Right cardiac atrium (tissue), 5 donors: ENCODE measurements around the gene APC. TPM values are rescaled to one million over a fixed set of nuclear protein-coding genes. Genes with fewer than 3 reads are reported as not detected.
"Not testable (repeated sequence)": the region's sequence is repeated elsewhere in the genome, so short reads cannot be mapped to it uniquely, and the experiment has no call there.

Experiments used
- ATAC-seq, 2 donors: fragments of 200-7000 bp; cut with Tn5 transposase; one replicate each; pipeline versions ENCODE4 v1.8.0 to v1.9.1; 2020; ENCODE audit warnings: moderate library complexity in 2 of 2, mild to moderate bottlenecking in 1 of 2
- DNase-seq, 3 donors: peaks; one replicate each; pipeline ENCODE4 v3.0.0-alpha.2; 2020
- H3K27ac ChIP-seq: one replicate; pipeline ENCODE4 v1.5.1; 2013; ENCODE audit warnings: mild to moderate bottlenecking, low read length, control low read depth, moderate library complexity
- H3K27me3 ChIP-seq: one replicate; pipeline ENCODE4 v1.6.1; 2013; ENCODE audit not compliant: control insufficient read depth, insufficient read depth
- H3K4me1 ChIP-seq: one replicate; pipeline ENCODE4 v1.6.1; 2013; ENCODE audit warnings: low read length; ENCODE audit not compliant: control insufficient read depth, insufficient read depth
- H3K4me3 ChIP-seq: one replicate; pipeline ENCODE4 v1.5.1; 2013; ENCODE audit warnings: low read length, control low read depth
- H3K9me3 ChIP-seq: one replicate; pipeline ENCODE4 v1.6.1; 2013; ENCODE audit warnings: low read length; ENCODE audit not compliant: control insufficient read depth
- WGBS: extraction: QIAGEN DNeasy Blood & Tissue Kit; methylation state at CpG from one replicate; pipeline ENCODE4 v1.1.7; 2013; 5-methylcytosine and 5-hydroxymethylcytosine counted together
- intact Hi-C, 4 donors: fragments of 100-400 bp; cut with DNase I; formaldehyde crosslinking; loops; one replicate each; pipeline versions ENCODE4 v1.11.0 to v1.14.0; 2022 to 2023
- polyA plus RNA-seq: library from polyadenylated mRNA; stranded (reverse); fragments of 200-250 nt; gene quantifications from one replicate; pipeline ENCODE4 v1.2.3, GENCODE V29; 2013
- total RNA-seq, 4 donors: library from RNA; stranded (reverse); fragmentation: NEBNext Ultra II Directional; extraction: Animal tissue kit (Norgen Biotek cat#: 25700); gene quantifications; one replicate each; pipeline ENCODE4 v1.2.1, GENCODE V29; 2021
- donor health status: healthy with polysubstance abuse.
- donor health status: DM: no; HTN: yes; CAD: no.
- donor health status: DM: no; HTN: no; CAD: no.
- donor health status: DM: no; HTN: yes; CAD: no; lungs with severe emphysema.
- donor health status: DM: yes; HTN: yes; CAD: no.

APC gene
- total and polyA plus RNA-seq, 5 donors, result 5.4 to 46.3 (median 41.6) TPM

DNA sequence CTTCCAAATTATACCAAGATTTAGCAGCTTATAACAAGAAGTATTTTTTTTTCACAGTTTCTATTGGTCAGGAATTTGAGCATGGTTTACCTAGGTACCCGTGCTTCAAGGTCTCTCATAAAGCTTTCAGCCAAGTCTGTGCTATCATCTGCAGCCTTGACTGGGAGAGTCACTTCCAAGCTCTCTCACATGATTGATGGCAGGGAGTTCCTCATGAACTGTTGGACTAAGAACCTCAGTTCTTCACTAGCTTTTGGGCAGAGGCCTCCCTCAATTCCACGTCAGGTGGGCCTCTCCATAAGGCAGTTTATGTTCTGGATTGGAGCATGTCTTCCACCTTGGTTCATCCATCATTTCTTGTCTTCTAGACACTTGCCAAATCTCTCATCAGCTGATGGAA lies 39.9 kb upstream of the APC start:
- 83% methylated on average over 2 of the region's 2 CpGs for WGBS
- no peak overlapping the region for H3K4me3 ChIP-seq
- no peak for ATAC-seq
- no peak for DNase-seq
- intact Hi-C loops, result no loop called here
- H3K27me3 ChIP-seq, result no peaks in the 10 kb centered on the region
- no peaks in the 10 kb centered on the region for H3K9me3 ChIP-seq
- peaks cover 1% of the 10 kb centered on the region for H3K4me1 ChIP-seq
- H3K27ac ChIP-seq, result no peak overlapping the region

DNA sequence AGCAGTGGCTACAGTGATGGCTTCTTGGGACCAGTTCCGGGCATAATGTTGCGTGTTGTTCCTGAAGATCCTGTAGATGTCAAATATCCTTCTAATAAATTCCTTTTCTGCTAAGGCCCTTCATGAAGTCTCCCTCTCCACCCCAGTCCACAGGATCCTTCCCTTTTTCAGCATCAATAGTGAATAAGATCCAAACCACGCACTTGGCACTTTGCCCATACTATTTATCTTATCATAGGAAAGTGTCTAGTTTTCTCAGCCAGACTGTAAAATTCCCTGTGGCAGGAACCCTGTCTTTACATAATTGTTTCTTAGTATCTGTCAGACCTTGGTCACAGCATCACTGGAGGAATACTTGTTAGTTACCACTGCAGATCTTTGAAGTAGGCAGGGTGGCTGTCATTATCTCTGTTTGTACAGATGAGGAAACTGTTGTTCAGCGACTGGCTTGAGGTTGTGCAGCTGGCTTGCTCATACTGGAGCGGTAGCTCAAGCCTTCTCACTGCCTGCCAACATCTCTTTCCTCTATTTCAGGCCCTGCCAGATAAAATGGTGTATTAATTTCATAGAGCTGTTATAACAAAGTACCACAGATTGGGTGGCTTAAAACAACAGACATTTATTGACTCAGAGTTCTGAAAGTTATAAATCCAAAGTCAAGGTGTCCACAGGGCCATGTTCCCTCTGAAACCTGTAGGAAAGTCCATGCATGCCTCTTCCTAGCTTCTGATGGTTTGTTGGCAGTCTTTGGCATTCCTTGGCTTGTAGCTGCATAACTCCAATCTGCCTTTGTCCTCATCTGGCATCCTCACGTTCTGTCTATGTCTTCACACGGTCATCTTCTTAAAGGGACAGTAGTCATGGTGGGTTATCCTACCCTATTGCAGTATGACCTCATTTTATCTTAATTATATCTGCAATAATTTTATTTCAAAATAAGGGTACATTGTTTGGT lies 33.5 kb upstream of the APC start:
- H3K4me1 ChIP-seq, result peaks cover 2% of the 10 kb centered on the region
- intact Hi-C loops, result loop anchor here in 2 of 4 donors (10.0 kb wide), 1 partner anchor 51 kb away; no protein-coding TSS in a partner anchor
- 24% methylated on average over 7 of the region's 7 CpGs for WGBS
- no peak overlapping the region for H3K27ac ChIP-seq
- ATAC-seq (peak; percentile 59 to 65), DNase-seq (peak; percentile 56 to 83 (median 68))
- H3K4me3 ChIP-seq, result no peak overlapping the region
- H3K9me3 ChIP-seq, result no peaks in the 10 kb centered on the region
- no peaks in the 10 kb centered on the region for H3K27me3 ChIP-seq

GRCh38 chr5:112706446-112707016 lies 31.2 kb upstream of the APC start:
- peak overlapping the region; percentile 29 for H3K4me3 ChIP-seq
- WGBS, result 91% methylated on average over 4 of the region's 4 CpGs
- H3K4me1 ChIP-seq, result peaks cover 9% of the 10 kb centered on the region
- DNase-seq, result no peak
- ATAC-seq, result no peak
- no peaks in the 10 kb centered on the region for H3K9me3 ChIP-seq
- H3K27me3 ChIP-seq, result no peaks in the 10 kb centered on the region
- H3K27ac ChIP-seq, result no peak overlapping the region
- intact Hi-C loops, result loop anchor here in 2 of 4 donors (10.0 kb wide), 1 partner anchor 48 kb away; no protein-coding TSS in a partner anchor

DNA sequence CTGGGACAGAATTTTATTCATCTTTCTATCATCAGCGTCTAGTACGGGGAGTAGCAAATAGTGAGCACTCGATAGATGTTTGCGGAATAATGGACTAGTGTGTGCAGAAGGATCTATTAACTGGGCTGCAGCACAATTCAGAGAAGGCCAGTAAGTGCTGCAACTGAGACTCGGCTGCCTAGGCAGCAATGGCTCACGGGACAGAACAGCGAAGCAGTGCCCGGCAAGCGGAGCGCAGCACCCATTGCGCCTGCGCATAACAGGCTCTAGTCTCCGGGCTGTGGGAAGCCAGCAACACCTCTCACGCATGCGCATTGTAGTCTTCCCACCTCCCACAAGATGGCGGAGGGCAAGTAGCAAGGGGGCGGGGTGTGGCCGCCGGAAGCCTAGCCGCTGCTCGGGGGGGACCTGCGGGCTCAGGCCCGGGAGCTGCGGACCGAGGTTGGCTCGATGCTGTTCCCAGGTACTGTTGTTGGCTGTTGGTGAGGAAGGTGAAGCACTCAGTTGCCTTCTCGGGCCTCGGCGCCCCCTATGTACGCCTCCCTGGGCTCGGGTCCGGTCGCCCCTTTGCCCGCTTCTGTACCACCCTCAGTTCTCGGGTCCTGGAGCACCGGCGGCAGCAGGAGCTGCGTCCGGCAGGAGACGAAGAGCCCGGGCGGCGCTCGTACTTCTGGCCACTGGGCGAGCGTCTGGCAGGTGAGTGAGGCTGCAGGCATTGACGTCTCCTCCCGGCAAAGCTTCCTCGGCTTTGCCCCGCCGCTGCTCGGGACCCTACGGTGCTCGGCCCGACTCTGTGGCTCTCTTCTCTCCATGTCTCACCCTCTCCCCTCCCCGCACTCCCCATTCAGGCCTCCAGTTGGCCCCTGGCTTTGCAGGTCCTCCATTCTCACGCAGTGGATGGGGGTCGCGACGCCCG lies 30.2 kb upstream of the APC start:
- ATAC-seq (peak; percentile 96 to 97), DNase-seq (peak; percentile 99)
- H3K4me3 ChIP-seq, result peak overlapping the region; percentile 78
- H3K27ac ChIP-seq, result peak overlapping the region; percentile 70
- H3K9me3 ChIP-seq, result no peaks in the 10 kb centered on the region
- H3K4me1 ChIP-seq, result peaks cover 9% of the 10 kb centered on the region
- WGBS, result 2% methylated on average over 61 of the region's 61 CpGs
- H3K27me3 ChIP-seq, result no peaks in the 10 kb centered on the region
- intact Hi-C loops, result loop anchor here in 2 of 4 donors (10.0 kb wide), 1 partner anchor 47 kb away; no protein-coding TSS in a partner anchor

GRCh38 chr5:112708103-112708622 lies 29.5 kb upstream of the APC start:
- DNase-seq, result no peak
- H3K9me3 ChIP-seq, result no peaks in the 10 kb centered on the region
- H3K27ac ChIP-seq, result peak overlapping the region; percentile 70
- 1% methylated on average over 13 of the region's 13 CpGs for WGBS
- peak overlapping the region; percentile 78 for H3K4me3 ChIP-seq
- H3K27me3 ChIP-seq, result no peaks in the 10 kb centered on the region
- intact Hi-C loops, result loop anchor here in 2 of 4 donors (10.0 kb wide), 1 partner anchor 47 kb away; no protein-coding TSS in a partner anchor
- no peak for ATAC-seq
- peaks cover 9% of the 10 kb centered on the region for H3K4me1 ChIP-seq

DNA sequence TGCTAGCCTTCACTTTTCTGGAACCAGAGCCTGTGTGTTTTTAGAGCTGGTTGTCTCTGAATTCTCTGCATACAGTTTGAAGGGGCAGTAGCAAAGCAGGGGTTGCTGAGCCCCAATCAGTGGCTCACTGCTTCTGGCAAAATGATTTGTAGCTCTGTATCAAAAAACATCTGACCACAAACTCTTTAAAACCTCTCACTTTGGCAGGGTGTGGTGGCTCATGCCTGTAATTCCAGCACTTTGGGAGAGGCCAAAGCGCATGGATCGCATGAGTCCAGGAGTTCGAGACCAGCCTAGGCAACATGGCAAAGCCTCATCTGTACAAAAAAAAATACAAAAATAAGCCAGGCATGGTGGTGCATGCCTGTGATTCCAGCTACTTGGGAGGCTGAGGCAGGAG lies 28.3 kb upstream of the APC start:
- Histone ChIP-seq H3K4me3 (no peak overlapping the region), H3K4me1 (peaks cover 8% of the 10 kb centered on the region), H3K9me3 (no peaks in the 10 kb centered on the region), H3K27me3 (no peaks in the 10 kb centered on the region), H3K27ac (no peak overlapping the region)
- no peak for ATAC-seq
- intact Hi-C loops, result loop anchor here in 2 of 4 donors (10.0 kb wide), 1 partner anchor 45 kb away; no protein-coding TSS in a partner anchor
- DNase-seq, result no peak
- 97% methylated on average over 3 of the region's 3 CpGs for WGBS

DNA sequence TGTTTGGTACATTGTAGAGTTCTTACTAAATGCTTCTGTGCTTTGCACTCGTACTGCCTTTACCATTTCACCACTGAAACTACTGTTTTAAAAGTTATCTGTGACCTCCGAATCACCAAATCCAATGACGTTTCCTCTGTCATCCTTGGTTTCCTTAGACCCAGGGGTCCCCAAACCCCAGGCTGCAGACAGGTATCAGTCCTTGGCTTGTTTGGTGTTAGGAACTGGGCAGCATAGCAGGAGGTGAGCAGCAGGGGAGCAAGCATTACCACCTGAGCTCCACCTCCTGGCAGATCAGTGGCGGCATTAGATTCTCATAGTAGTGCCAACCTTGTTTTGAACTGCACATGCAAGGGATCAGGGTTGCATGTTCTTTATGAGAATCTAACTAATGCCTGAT lies 26.8 kb upstream of the APC start:
- no peak overlapping the region for H3K4me3 ChIP-seq
- intact Hi-C loops, result no loop called here

DNA sequence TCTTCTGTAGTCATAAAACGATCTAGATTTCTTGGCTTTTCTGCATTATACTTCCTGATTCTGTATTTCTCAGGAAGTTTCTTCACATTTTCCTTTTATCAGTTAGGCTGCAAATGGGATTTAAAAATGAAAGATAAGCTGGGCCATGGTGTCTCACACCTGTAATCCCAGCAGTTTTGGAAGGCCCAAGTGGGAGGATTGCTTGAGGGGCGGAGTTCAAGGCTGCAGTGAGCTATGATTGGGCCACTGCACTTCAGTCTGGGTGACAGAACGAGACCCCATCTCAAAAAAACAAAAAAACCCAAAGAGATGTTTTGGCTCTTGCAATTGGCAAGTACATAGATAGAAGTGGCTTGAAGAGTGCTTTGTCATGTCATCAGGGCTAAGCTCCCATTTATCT lies 26.2 kb upstream of the APC start:
- Histone ChIP-seq H3K9me3 (no peaks in the 10 kb centered on the region), H3K27me3 (no peaks in the 10 kb centered on the region), H3K27ac (no peak overlapping the region), H3K4me1 (peaks cover 7% of the 10 kb centered on the region), H3K4me3 (no peak overlapping the region)
- ATAC-seq (no peak), DNase-seq (no peak)
- intact Hi-C loops, result no loop called here
- WGBS, result 75% methylated on average over 3 of the region's 3 CpGs

More for the DNA sequence above, 26.8 kb upstream of the APC start:
- Histone ChIP-seq H3K27me3 (no peaks in the 10 kb centered on the region), H3K27ac (no peak overlapping the region), H3K9me3 (no peaks in the 10 kb centered on the region), H3K4me1 (peaks cover 7% of the 10 kb centered on the region)
- no peak for ATAC-seq
- no peak for DNase-seq
- WGBS, result 87% methylated on average over 4 of the region's 4 CpGs

- intact Hi-C loops, result no loop called here
- no peaks in the 10 kb centered on the region for H3K27me3 ChIP-seq
- peaks cover 7% of the 10 kb centered on the region for H3K4me1 ChIP-seq
- ATAC-seq (no peak), DNase-seq (no peak)
- 95% methylated on average over 5 of the region's 5 CpGs for WGBS
- H3K27ac ChIP-seq, result no peak overlapping the region
- no peak overlapping the region for H3K4me3 ChIP-seq
- H3K9me3 ChIP-seq, result no peaks in the 10 kb centered on the region
These were observed 24.5 kb upstream of the APC start for GRCh38 chr5:112713206-112713605.

- H3K9me3 ChIP-seq, H3K27ac ChIP-seq, intact Hi-C loops, H3K27me3 ChIP-seq, H3K4me3 ChIP-seq, DNase-seq, H3K4me1 ChIP-seq, ATAC-seq: not testable (repeated sequence)
- WGBS, result 98% methylated on average over 7 of the region's 7 CpGs
These were observed 20.8 kb upstream of the APC start for GRCh38 chr5:112716895-112717294.
